HG03571 (cell line): ENCODE results near the gene CHSY1.

Source experiments
- ATAC-seq: cut with Tn5 transposase; IDR thresholded peaks from one replicate; pipeline ENCODE4 v1.9.1; 2021; ENCODE audit not compliant: unreplicated experiment

The CHSY1 gene

GRCh38 chr15:101173233-101174119 is 78.4 kb downstream of the CHSY1 start:
- ATAC-seq: no peak

GRCh38 chr15:101172501-101173071 is 79.3 kb downstream of the CHSY1 start:
- no peak for ATAC-seq

- ATAC-seq: no peak
These were observed 79.9 kb downstream of the CHSY1 start for GRCh38 chr15:101171954-101172353.

- no peak for ATAC-seq
These were observed 81.1 kb downstream of the CHSY1 start for GRCh38 chr15:101170568-101171350.

GRCh38 chr15:101169495-101170071 is 82.3 kb downstream of the CHSY1 start:
- no peak for ATAC-seq

- ATAC-seq: no peak
These were observed 82.9 kb downstream of the CHSY1 start for GRCh38 chr15:101168898-101169494.

- no peak for ATAC-seq
These were observed 83.4 kb downstream of the CHSY1 start for GRCh38 chr15:101168463-101168824.

GRCh38 chr15:101167753-101168462 is 83.9 kb downstream of the CHSY1 start:
- no peak for ATAC-seq

- no peak for ATAC-seq
These were observed 84.5 kb downstream of the CHSY1 start for GRCh38 chr15:101167411-101167752.

GRCh38 chr15:101165905-101166471 is 85.9 kb downstream of the CHSY1 start:
- ATAC-seq: no peak

- ATAC-seq: no peak
These were observed 89.0 kb downstream of the CHSY1 start for GRCh38 chr15:101162701-101163483.

- no peak for ATAC-seq
These were observed 90.2 kb downstream of the CHSY1 start for GRCh38 chr15:101161656-101162055.

GRCh38 chr15:101159936-101160815 is 91.7 kb downstream of the CHSY1 start:
- ATAC-seq: no peak

- no peak for ATAC-seq
These were observed 92.5 kb downstream of the CHSY1 start for GRCh38 chr15:101159096-101159935.

- ATAC-seq: no peak
These were observed 93.4 kb downstream of the CHSY1 start for GRCh38 chr15:101158166-101159095.

- ATAC-seq: no peak
These were observed 94.1 kb downstream of the CHSY1 start for GRCh38 chr15:101157721-101158120.
